B cell (primary cell): ENCODE data around the gene HOXA4. TPM values are rescaled to one million over a fixed set of nuclear protein-coding genes. Genes with fewer than 3 reads are reported as not detected.

Source experiments
- ATAC-seq: fragments of 200-7000 bp; cut with Tn5 transposase; one replicate; pipeline ENCODE4 v1.10.0; 2021; ENCODE audit warnings: low read depth, mild to moderate bottlenecking, moderate number of reproducible peaks, moderate library complexity
- CTCF ChIA-PET: fragments of 350-600 bp; sonication (Branson Sonifier 250); formaldehyde crosslinking; loops from one replicate; lab custom pipeline; 2021; ENCODE audit warnings: antibody characterized with exemption, inconsistent platforms; lab: Charles Lee
- POLR2A ChIA-PET: fragments of 350-600 bp; sonication (Branson Sonifier 250); formaldehyde crosslinking; loops from one replicate; lab custom pipeline; 2021; ENCODE audit warnings: antibody characterized with exemption; lab: Charles Lee
- DNase-seq: peaks from one replicate; pipeline ENCODE4 v3.0.0; 2013
- H2AFZ ChIP-seq: 2 replicates; pipeline ENCODE4 v1.6.1; 2012; ENCODE audit warnings: mild to moderate bottlenecking, low read depth, low read length; ENCODE audit not compliant: insufficient read depth, poor library complexity, severe bottlenecking
- H3K27ac ChIP-seq, 2 donors: 1 replicate in 1 of 2; 2 replicates in 1 of 2; pipeline ENCODE4 v1.5.1; 2012 to 2013; ENCODE audit warnings: low read length in 2 of 2, mild to moderate bottlenecking in 2 of 2, moderate library complexity in 1 of 2
- H3K27me3 ChIP-seq, 4 experiments: fragments of 200-600 bp in 1 of 4; sonication (generic) in 1 of 4; replicated peaks in 1 of 4; 1 replicate in 2 of 4; 2 replicates in 2 of 4; pipeline versions ENCODE4 v1.6.1 to v1.7.0; 2013 to 2016; ENCODE audit warnings: low read length in 3 of 4, mild to moderate bottlenecking in 2 of 4, mixed read lengths in 1 of 4, moderate library complexity in 1 of 4; ENCODE audit not compliant: insufficient read depth in 4 of 4, control insufficient read depth in 3 of 4; ENCODE audit errors: control extremely low read depth in 1 of 4
- H3K36me3 ChIP-seq, 2 experiments: replicated peaks in 1 of 2; 1 replicate in 1 of 2; 2 replicates in 1 of 2; pipeline versions ENCODE4 v1.6.1 to v1.7.1; 2013; ENCODE audit warnings: low read length in 1 of 2; ENCODE audit not compliant: insufficient read depth in 2 of 2, control insufficient read depth in 1 of 2; ENCODE audit errors: control extremely low read depth in 1 of 2, extremely low read depth in 1 of 2
- H3K4me1 ChIP-seq, 2 donors: fragments of 200-600 bp in 1 of 2; sonication (generic) in 1 of 2; 1 replicate in 1 of 2; 2 replicates in 1 of 2; pipeline versions ENCODE4 v1.5.1 to v1.6.1; 2013 to 2017; ENCODE audit warnings: low read length in 2 of 2; ENCODE audit not compliant: control insufficient read depth in 2 of 2, insufficient read depth in 2 of 2
- H3K4me2 ChIP-seq: replicated peaks from 2 replicates; pipeline ENCODE3; 2012; ENCODE audit warnings: mild to moderate bottlenecking, low read depth, low read length; ENCODE audit not compliant: poor library complexity, severe bottlenecking
- H3K4me3 ChIP-seq, 5 experiments: fragments of 200-600 bp in 1 of 5; sonication (generic) in 1 of 5; 1 replicate in 3 of 5; 2 replicates in 2 of 5; pipeline versions ENCODE4 v1.5.1 to v1.7.0; 2011 to 2016; ENCODE audit warnings: low read length in 4 of 5, mild to moderate bottlenecking in 4 of 5, low read depth in 2 of 5, control low read depth in 1 of 5, moderate library complexity in 1 of 5; ENCODE audit not compliant: insufficient read depth in 1 of 5; ENCODE audit errors: control extremely low read depth in 1 of 5, extremely low read depth in 1 of 5
- H3K79me2 ChIP-seq: fragments of 200-600 bp; sonication (generic); one replicate; pipeline ENCODE4 v1.6.0; 2016; ENCODE audit warnings: low read length; ENCODE audit not compliant: control insufficient read depth, insufficient read depth
- H3K9ac ChIP-seq: fragments of 200-600 bp; sonication (generic); 2 replicates; pipeline ENCODE4 v1.6.1; 2017; ENCODE audit warnings: mild to moderate bottlenecking, low read length, moderate library complexity
- H3K9me3 ChIP-seq, 3 donors: one replicate each; pipeline versions ENCODE4 v1.6.1 to v1.7.1; 2013; ENCODE audit warnings: low read length in 2 of 3; ENCODE audit not compliant: control insufficient read depth in 2 of 3, insufficient read depth in 1 of 3; ENCODE audit errors: control extremely low read depth in 1 of 3
- H4K20me1 ChIP-seq: 2 replicates; pipeline ENCODE4 v1.6.0; 2012; ENCODE audit warnings: mild to moderate bottlenecking, low read length; ENCODE audit not compliant: insufficient read depth, control insufficient read depth, poor library complexity, severe bottlenecking
- H3K27ac Mint-ChIP-seq: one replicate; pipeline ENCODE4 v1.8.0; 2021; ENCODE audit warnings: mixed read lengths
- H3K27me3 Mint-ChIP-seq: one replicate; pipeline ENCODE4 v1.8.0; 2021; ENCODE audit warnings: mixed read lengths
- H3K4me1 Mint-ChIP-seq: one replicate; pipeline ENCODE4 v1.8.0; 2021; ENCODE audit warnings: mixed read lengths
- H3K4me3 Mint-ChIP-seq: one replicate; pipeline ENCODE4 v1.8.0; 2021; ENCODE audit warnings: mixed read lengths
- H3K9me3 Mint-ChIP-seq: one replicate; pipeline ENCODE4 v1.8.0; 2022; ENCODE audit warnings: mixed read lengths; ENCODE audit not compliant: insufficient read depth
- EZH2 ChIP-seq: IDR thresholded peaks from 2 replicates; pipeline ENCODE4 v1.6.1; 2012; ENCODE audit warnings: borderline replicate concordance, low read depth, mild to moderate bottlenecking, moderate library complexity, low read length; ENCODE audit not compliant: insufficient read depth, poor library complexity, severe bottlenecking
- WGBS: methylation state at CpG from one replicate; pipeline ENCODE4 v1.1.5; 2013; ENCODE audit warnings: missing lambda C conversion rate; ENCODE audit not compliant: insufficient coverage; 5-methylcytosine and 5-hydroxymethylcytosine counted together
- intact Hi-C: fragments of 100-400 bp; cut with micrococcal nuclease; formaldehyde crosslinking; loops from one replicate; pipeline ENCODE4 v1.10.0; 2022
- polyA plus RNA-seq: library from polyadenylated mRNA; depleted of rRNA; stranded (reverse); fragments of >200 nt; gene quantifications from 2 replicates; pipeline ENCODE4 v1.2.3, GENCODE V29; 2012
- total RNA-seq, 2 donors: library from RNA; stranded (reverse); fragments of 120-200 nt in 1 of 2; gene quantifications; 1 replicate in 1 of 2; 2 replicates in 1 of 2; pipeline versions ENCODE4 v1.2.3 to v1.2.4, GENCODE V29; 2013 to 2022
- TF ChIP-seq, protein P1 (sequence below): fragments of 200-600 bp; IDR thresholded peaks from one replicate; pipeline ENCODE4 v1.8.0; 2022; ENCODE audit warnings: antibody characterized with exemption, mild to moderate bottlenecking

Gene HOXA4
- total and polyA plus RNA-seq, 2 donors (not counting 1 experiment from before 2014, with no cell fraction given) = 0.30 TPM; not detected in 1

- ATAC-seq (no peak), DNase-seq (no peak)
- H3K27ac Mint-ChIP-seq = no peak overlapping the region
- no peak overlapping the region for H3K9ac ChIP-seq
- H3K4me1 ChIP-seq = no peaks in the 10 kb centered on the region
- no peaks in the 10 kb centered on the region for H3K36me3 ChIP-seq
- intact Hi-C loops = no loop called here
- H3K4me1 Mint-ChIP-seq = no peaks in the 10 kb centered on the region
- H3K27me3 Mint-ChIP-seq = peaks cover 15% of the 10 kb centered on the region
- TF ChIP-seq EZH2 = no peak
- TF ChIP-seq, protein P1, sequence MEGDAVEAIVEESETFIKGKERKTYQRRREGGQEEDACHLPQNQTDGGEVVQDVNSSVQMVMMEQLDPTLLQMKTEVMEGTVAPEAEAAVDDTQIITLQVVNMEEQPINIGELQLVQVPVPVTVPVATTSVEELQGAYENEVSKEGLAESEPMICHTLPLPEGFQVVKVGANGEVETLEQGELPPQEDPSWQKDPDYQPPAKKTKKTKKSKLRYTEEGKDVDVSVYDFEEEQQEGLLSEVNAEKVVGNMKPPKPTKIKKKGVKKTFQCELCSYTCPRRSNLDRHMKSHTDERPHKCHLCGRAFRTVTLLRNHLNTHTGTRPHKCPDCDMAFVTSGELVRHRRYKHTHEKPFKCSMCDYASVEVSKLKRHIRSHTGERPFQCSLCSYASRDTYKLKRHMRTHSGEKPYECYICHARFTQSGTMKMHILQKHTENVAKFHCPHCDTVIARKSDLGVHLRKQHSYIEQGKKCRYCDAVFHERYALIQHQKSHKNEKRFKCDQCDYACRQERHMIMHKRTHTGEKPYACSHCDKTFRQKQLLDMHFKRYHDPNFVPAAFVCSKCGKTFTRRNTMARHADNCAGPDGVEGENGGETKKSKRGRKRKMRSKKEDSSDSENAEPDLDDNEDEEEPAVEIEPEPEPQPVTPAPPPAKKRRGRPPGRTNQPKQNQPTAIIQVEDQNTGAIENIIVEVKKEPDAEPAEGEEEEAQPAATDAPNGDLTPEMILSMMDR = no peak
- H3K4me3 ChIP-seq = no peak overlapping the region
- no peak overlapping the region for H3K27ac ChIP-seq
- H3K9me3 ChIP-seq = no peaks in the 10 kb centered on the region
- CTCF ChIA-PET = interaction anchor here (1.4 kb wide), 1 partner anchor 8 kb away, joined by 4 read pairs; no protein-coding TSS in a partner anchor
- peaks cover 0 to 7% (median 0%) of the 10 kb centered on the region in 4 experiments for H3K27me3 ChIP-seq
- H3K9me3 Mint-ChIP-seq = no peaks in the 10 kb centered on the region
- H2AFZ ChIP-seq = no peak overlapping the region
- WGBS = 95% methylated on average over 14 of the region's 20 CpGs
- no peak overlapping the region for H3K4me3 Mint-ChIP-seq
- H3K79me2 ChIP-seq = no peaks in the 10 kb centered on the region
- POLR2A ChIA-PET = no interaction called here
- H3K4me2 ChIP-seq = no peak overlapping the region
- H4K20me1 ChIP-seq = no peaks in the 10 kb centered on the region
These were observed 14.3 kb downstream of the HOXA4 start for GRCh38 chr7:27116031-27116961.
